LHCN-M2 (cell line): ENCODE measurements around the gene TMEM236. TPM values are rescaled to one million over a fixed set of nuclear protein-coding genes. Genes with fewer than 3 reads are reported as not detected.
A peak's percentile ranks its signal among the peaks of the same experiment; 100 is the strongest.

Experiments
- DNase-seq: peaks from one replicate; pipeline ENCODE4 v3.0.0-alpha.2; 2012; ENCODE audit warnings: low read depth
- total RNA-seq: library from RNA; depleted of rRNA; stranded (reverse); fragments of >200 nt; gene quantifications from 2 replicates; pipeline ENCODE4 v1.2.3, GENCODE V29; 2014; rRNA removed

TMEM236 gene
- total RNA-seq, 1 experiment from 2014 or later, result under 0.01 TPM

DNA sequence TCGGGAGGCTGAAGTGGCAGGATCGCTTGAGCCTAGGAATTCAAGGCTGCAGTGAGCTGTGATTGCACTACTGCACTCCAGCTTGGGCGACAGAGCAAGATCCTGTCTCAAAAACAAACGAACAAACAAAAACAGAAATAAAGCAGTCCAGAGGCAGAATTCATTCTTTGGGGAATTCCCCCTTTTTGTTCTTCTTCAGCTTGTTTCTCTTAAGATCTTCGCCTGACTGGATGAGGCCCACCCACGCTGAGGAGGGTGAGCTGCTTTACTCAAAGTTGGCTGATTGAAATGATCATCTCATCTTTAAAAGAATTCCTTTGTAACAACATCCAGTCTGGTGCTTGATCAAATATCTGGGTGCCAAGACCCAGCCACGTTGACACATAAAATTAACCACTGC is 67.8 kb downstream of the TMEM236 start:
- DNase-seq, result no peak

DNA sequence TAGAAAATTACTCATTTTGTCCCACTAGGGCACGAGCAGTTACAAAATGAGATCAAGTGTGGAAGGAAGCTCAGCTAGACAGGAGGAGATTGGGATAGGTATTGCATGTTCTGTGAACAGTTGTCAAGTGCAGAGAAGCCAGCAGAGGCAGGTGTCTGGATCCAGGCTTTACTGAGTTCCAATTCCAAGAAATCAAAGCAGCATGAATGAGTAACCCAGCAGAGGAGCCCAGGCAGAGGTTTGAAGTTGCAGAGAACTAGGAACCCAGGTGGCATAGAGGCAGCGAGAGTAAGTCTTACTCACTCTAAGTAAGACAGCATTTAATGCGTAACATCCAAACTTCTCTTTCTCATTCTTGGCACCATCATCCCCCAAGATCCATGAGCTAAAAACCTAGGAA is 68.9 kb downstream of the TMEM236 start:
- DNase-seq, result no peak

DNA sequence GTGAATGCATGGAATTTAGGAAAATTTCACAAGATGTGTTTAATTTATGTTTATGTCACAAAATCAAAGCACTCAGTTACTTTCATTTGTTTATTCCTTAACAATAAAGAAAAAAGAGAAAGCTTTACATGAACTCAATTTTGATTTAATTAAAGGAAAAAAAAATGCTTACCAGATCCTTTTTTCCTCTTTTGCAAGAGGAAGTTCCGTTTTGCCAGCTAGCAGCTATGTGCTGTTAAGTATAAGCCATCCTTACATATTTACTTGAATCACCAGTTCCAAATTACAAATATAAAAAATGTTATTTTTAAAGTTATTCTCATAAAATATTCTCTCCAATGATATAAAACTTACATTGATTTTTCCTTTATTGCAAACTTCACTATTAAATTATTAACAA is 69.9 kb downstream of the TMEM236 start:
- DNase-seq, result no peak

DNA sequence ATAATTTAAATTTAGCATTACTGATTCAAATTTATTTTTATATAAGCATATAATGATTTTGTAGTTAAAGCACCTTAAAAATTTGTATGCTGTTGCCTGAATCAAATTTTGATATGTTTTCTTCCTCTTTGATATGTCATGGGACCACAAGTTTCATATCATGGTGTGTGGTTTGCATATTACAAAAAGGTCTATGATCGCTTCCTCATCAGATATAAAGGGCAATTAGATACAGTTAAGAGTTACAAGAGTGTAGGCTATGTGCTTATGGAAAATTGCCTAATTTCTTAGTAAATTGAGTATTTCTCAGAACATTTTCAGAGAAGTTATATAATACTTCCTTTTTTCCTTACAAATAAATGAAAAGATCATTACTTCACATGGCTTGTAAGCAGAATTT is 79.3 kb downstream of the TMEM236 start:
- no peak for DNase-seq

DNA sequence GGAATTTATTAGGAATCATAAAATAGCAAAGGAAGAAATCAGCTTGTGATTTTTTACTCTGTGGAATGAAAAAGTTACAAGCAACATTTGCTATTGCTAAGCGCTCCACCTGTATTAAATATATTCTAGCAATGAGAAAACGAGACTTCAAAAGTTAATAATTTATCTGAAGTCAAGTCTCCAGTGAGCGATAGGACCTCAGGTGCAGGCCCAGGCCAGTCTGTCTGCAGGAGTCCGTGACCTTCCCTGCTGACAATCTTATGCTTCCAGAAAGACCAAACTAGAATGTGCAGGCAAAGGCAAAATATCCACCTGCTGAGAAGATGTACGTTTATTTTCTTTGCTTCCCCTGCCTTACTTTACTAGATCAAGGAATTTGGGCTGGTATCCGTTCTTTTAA is 79.9 kb downstream of the TMEM236 start:
- DNase-seq, result no peak

DNA sequence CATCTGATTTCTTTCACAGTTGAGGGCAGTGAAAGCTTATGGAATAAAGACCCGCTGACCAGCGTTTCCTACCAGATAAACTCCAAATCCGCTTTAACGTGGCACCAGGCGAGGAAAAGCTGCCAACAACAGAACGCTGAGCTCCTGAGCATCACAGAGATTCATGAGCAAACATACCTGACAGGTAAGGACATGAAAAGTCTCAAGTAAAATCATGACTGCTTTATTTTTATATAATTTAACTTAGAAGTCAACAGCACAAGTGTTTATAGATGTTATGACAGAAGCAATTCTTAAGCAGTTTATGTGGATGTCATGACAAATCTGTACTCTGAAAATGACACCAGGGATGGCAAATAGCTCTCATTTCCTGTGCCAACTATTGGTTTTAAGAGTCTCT is 81.7 kb downstream of the TMEM236 start:
- DNase-seq, result no peak

DNA sequence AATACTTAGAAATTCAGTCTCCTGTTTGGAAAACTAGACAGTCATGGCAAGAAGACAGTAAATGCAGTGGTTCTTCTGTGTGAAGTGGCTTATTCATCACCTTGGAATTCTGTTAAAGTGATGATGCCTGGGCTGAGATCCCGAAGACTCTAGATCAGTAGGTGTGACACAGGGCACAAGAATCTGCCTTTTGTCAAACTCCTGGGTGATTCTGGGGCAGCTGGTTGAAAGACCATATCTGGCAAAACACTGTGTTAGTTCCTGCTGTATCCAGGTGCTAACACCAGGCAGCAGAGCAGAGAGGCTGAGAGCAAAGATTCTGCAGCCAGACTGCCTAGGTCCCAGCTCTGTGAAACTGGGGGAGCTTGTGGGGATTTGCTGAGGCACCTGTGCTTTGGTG is 83.7 kb downstream of the TMEM236 start:
- DNase-seq, result peak; percentile 85

DNA sequence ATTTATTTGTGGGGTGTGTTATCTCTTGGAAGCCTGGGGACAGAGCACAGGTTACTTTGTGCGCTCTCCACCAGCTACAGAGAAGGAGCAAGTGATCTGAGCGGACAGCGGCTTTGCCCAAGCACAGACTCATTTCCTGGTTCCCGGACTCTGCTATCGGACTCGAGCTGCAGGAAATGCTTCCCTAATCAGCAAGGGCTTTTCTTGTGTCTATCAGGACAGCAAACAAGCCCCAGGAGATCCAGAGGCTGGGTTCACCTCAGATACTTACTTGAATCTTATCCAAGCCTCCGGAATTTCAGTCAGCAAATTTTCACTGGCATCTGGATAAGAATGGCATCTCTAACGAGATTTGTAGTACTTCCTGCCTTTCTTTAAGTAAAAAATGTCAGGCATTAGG is 84.9 kb downstream of the TMEM236 start:
- peak; percentile 46 for DNase-seq

DNA sequence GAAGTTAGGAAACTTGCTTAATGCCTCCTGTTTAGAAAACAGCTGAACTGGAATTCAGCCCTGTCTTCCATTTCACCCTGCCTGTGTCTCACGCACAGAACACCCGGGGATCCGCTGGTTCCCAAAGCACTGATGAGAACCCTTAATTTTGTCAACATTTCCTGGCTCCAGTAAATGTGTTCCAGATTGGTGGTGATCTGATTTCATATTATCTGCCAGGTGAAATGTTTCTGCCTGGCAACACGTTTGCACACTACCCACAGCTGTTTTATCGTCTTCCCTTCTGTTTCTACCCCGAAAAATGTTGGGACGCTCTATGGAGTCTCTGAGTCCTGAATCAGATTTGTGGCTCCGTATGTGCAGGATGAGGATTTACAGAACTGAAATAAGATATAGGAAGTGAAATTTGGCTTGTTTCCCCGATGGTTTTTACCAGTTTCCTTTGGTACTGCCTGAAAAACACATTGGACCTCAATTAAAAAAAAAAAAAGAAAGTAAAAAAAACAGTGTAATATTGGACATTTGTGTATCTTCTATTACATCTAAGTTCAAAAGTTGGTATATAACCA is 86.2 kb downstream of the TMEM236 start:
- no peak for DNase-seq

DNA sequence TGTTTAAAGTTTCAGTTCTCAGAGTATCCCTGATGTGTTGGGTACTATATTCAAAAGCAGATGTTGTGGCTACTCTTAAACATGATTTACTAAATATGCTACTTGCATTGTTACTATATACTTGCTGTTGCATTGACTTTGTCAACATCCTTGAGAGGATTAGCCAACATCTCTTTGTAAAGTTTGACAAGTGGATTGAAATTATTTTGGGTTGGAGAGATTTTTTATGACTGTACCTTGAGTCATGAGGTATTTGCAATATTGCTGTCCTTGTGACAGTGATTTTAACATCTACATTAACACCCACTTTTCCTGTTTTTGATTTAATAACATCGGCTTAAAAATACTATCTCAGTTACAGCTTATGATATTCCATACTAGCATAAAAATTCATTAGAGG is 89.0 kb downstream of the TMEM236 start:
- DNase-seq, result peak; percentile 30

DNA sequence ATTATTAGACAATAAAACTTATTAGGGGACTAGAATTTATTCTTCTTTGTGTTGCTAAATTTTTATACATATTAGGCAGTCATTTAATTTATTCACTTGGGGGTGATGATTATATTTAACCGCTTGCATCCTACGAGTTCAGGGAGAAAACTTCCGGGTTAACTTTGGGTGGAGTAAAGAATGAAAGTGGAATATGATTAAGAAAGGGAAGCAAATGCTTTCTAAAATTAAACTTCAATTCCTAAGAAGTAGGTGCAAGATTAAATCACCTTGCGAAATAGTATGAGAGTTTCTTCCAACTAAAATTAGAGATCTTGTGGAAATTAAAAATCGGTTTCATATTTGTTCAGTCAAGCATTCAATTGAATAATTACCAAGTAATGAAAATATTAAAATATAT is 90.6 kb downstream of the TMEM236 start:
- DNase-seq, result no peak

DNA sequence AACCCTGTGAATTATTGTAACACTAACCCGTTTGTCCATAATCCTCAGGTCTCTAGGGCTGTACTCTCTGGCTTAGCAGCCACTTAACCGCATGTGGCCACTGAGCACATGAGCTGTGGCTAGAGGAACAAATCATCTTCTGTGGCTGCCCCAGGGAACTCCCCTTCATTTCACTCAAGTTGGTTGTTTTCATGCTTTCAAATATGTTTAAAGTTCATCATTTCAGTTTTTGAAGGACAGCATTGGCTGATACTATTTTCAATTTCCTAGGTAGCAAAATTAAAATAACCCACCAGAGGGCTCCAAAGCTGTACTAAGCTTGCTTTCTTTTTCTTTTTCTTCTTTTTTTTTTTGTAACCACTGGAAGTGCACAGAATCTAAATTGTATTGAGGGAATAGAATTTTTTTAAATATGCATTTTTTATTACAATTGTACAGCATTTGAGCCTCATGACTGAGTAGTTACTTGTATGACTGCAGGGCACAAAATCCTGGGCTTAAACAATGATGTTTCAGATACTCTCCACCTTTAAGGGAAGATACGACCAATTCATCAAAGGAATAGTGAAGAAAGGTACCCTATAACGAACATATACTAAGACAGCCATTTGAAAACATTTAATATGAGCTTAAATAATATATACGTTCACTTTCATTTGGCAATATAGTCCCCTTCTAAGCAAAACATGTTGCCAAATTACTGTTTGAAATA is 95.7 kb downstream of the TMEM236 start:
- peak; percentile 54 for DNase-seq

DNA sequence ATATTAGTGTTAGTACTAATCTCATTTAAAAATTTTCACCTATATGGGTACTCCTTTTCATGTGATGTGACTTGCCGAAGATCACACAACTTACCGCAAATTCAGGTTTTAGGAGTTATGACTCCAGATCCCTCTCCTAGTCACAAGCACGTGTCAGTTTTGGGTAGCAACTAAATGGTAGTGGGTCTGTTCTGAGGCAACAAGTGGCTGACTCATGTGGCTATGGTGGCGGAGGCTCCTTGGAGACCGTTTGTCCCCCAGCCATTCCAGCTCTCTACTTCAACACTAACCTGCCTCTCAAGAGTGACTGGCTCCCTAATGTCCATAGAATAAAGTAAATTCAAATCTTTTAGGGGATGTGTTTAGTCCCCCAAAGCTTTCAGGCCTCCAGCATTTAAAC is 96.6 kb downstream of the TMEM236 start:
- no peak for DNase-seq

Other genes with a start within 250 kb of the TMEM236 start
- gene HACD1, start 134.8 kb upstream of the TMEM236 start, total RNA-seq, result 39.8 and 44.3 TPM in 2 replicates
- 41.1 and 51.7 TPM in 2 replicates for gene STAM, start 108.0 kb upstream of the TMEM236 start, total RNA-seq
- not detected in 2 replicates for gene MRC1, start 57.1 kb downstream of the TMEM236 start, total RNA-seq
- gene SLC39A12, start 199.7 kb downstream of the TMEM236 start, total RNA-seq, result not detected in 2 replicates